Measurements from ENCODE around the gene JAG2.

Gene JAG2

DNA sequence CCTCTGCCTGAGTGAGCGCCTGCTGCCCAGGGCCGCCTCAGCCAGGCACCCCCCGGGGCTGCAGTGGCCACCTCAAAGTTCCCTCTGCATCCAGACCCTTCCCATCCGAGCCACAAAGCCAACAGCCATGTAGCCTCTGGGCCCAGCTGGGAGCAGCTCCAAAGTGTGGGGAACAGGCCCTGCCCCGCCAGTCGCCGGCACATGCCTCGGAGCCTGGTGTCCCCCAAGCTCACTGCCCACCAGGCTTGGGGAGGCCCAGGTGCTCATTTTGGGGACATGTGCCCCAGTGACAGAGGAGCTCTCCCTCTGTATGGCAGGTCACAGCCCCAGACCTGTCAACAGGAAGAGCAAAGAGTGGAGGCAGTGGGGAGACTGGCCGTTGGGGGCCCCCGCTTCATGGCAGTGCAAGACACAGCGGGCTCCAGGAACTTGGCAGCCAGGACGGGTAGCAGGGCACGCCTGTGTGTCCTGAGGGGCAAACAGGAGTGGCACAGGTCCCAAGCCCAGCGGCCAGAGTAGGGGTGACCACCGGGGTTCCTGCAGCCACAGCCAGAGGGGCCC, 29.9 kb downstream of the JAG2 start:
- DNase-seq (ENCODE audit: low spot score), result no peak

- no peak for DNase-seq (ENCODE audit: low spot score)
These were observed 30.5 kb downstream of the JAG2 start for GRCh38 chr14:105138021-105138541.

- no peak for DNase-seq (ENCODE audit: low spot score)
These were observed 31.0 kb downstream of the JAG2 start for GRCh38 chr14:105137481-105138020.

- no peak for DNase-seq (ENCODE audit: low spot score)
These were observed 31.9 kb downstream of the JAG2 start for GRCh38 chr14:105136401-105137322.

- DNase-seq (ENCODE audit: low spot score), result no peak
These were observed 32.7 kb downstream of the JAG2 start for GRCh38 chr14:105135700-105136395.

DNA sequence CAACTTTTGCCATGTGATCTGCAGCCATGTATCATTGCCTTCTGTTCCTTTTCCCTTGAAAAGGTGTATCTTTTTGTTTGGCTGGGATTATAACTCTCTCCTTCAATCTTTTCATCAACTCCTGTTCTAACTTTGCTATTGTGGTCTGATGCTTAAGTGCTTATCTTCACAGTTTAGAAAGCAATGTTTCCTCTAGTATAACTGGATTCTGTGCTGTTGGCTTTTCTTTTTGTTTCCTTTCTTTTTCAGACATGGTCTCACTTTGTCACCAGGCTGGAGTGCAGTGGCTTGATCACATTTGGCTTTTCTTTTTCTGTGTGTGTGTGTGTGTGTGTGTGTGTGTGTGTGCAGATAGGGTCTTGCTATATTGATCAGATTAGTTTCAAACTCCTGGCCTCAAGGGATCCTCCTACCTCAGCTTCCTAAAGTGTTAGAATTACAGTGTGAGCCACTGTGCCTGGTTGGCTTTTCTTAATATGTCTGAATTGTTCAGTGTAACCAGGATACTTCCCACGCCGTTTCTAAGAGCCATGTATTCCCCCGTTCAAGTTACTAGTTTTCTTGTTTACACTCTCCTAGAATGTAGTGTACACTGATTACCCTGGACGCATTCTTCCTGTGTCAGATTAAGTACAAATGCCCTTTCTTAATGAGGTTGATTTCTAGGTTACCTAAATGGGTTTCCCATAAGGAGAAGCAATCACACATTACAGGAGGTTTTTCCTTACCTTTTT, 35.5 kb downstream of the JAG2 start:
- DNase-seq (ENCODE audit: low spot score), result no peak

GRCh38 chr14:105131241-105131640, 37.3 kb downstream of the JAG2 start:
- no peak for DNase-seq (ENCODE audit: low spot score)

- DNase-seq (ENCODE audit: low spot score), result no peak
These were observed 40.5 kb downstream of the JAG2 start for GRCh38 chr14:105128059-105128458.

- no peak for DNase-seq (ENCODE audit: low spot score)
These were observed 41.6 kb downstream of the JAG2 start for GRCh38 chr14:105126981-105127329.

DNA sequence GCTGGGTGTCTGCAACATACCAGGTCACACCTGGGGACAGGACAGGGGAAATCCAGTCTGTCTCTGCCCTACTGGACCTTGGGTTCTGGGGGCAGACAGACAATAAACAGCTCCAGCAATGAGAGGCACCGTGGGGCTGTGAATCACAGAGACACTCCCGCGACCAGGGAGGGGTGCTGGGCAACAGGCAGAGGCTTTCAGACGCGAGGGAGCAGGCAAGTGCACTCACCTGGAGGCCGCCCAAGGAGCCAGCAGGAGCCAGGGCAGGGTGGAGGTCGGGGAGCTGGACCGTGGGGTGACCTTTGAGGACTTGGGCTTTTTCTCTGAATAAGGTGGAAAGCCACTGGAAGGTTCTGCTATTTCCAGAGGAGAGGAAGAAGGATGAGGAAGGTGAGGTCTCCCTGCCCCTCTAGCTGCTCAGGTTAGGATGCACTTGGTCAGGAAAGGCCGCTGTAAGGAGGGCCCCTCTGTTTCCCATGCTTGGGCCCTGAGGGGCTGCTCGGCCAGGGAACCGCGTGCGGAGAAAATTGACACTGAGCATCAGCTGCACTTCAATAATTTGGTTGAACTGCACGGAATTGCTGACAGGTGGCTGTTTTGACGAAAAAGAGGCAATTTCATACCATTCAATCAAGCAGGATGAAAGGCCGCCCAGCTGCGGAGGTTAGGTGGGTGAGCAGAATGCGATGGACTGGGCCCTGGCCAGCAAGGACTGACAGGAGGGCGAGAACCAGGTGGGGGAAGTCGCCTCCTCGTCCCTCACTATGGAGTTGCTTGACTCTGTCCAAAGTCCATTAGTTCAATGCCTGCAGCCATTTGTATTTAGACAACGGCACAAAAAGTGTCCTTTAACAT, 42.2 kb downstream of the JAG2 start:
- DNase-seq (ENCODE audit: low spot score), result no peak

DNA sequence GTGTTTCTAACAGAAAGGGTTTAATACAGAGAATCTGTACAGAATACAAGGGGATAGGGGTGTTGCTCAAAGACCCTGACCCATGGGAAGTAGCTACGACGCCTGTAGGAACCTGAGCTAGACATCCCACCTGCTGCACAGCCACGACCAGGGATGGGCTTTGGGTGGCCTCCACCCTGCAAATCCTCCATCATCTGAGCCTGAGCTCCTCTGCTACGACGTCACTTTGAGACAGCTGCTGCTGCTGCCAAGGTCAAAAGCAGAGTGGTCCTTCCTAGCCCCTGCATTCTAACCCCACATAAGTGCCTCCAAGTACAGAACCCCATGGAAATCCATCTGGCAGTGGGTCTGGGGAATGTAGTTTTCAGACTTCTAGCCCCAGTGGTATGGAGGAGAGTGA, 43.8 kb downstream of the JAG2 start:
- DNase-seq (ENCODE audit: low spot score), result no peak

DNA sequence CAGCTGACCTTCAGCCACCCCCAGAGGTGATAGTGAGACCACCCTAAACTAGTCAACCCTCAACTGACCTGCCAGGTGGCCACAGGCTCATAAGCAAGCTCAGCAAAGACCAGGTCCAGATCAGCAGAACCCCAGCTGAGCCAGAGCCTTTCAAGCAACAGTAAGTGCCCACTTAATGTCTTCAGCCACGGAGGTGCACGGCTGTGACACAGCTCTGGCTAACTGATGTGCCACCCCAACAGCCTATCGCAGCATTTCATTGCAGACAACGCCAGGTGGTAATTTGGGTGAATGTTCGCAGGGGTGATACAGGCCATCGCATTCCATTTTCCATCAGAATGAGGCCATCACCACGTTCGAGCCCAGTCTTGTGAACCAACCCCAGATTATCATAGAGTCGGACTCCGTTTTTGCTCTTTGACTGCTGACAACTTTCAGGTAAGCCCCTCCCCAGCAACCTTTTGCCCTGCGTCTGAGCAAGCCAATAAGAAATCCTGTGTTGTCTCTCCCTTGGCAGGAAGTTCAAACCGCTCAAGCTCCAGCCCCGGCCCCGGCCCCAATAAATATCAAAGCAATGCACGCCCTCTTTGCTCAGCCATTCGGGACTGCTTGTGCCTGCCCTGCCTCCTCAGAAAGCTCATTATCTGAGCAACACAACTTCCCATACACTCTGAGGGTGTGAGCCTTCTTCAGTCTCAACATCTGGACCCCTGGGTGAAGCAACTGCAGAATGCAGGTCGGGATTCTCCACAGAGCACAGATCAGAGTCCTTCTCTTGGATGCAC, 44.4 kb downstream of the JAG2 start:
- no peak for DNase-seq (ENCODE audit: low spot score)

- DNase-seq (ENCODE audit: low spot score), result no peak
These were observed 45.4 kb downstream of the JAG2 start for GRCh38 chr14:105123064-105123665.

DNA sequence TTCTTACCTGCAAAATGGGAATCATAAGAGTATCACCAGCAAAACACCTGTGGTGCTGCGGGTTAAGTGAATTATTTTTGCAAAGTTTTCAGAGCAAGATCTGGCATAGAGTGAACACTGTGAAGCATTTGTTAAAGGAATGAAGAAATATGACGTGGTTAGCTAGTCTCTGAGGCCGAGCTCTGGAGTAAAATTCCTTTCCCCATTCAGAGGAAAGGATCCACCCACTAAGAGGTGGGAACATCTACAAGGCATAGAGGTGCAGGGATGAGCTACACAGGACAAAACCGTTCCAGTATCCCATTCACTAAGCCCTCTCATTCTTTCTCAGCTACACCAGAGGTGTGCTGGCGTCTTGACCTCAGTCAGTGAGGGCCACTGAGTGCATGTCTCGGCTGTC, 48.5 kb downstream of the JAG2 start:
- no peak for DNase-seq (ENCODE audit: low spot score)

DNA sequence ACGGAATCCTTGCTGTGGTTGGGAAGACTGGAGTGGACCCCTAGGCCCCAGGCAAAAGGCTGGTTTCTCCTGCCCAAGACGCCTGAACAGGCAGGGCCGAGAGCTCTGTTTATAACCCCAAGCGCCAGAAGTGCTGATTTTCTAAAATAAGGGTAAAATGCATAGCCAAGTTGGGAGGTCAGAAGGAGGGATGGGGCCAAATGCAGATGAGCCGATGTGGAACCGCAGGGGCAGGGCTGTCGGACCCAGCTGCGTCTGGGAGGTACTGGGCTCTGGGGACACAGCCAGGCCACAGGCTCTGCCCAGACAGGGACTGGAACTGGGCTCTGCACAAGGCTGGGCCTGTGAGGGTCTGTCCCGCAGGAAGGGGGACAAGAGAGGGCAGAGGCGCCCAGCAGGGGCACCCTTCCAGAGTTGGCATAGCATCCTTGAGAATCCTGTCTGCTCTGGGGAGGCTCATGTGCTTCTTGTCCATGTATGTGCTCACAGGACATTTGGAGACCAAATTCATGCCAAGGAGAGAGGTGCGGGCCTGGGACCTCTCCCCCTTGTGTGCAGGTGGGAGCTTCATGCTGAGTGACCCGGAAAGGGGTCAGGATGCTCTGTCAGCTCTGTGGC, 49.1 kb downstream of the JAG2 start:
- DNase-seq (ENCODE audit: low spot score), result no peak

DNA sequence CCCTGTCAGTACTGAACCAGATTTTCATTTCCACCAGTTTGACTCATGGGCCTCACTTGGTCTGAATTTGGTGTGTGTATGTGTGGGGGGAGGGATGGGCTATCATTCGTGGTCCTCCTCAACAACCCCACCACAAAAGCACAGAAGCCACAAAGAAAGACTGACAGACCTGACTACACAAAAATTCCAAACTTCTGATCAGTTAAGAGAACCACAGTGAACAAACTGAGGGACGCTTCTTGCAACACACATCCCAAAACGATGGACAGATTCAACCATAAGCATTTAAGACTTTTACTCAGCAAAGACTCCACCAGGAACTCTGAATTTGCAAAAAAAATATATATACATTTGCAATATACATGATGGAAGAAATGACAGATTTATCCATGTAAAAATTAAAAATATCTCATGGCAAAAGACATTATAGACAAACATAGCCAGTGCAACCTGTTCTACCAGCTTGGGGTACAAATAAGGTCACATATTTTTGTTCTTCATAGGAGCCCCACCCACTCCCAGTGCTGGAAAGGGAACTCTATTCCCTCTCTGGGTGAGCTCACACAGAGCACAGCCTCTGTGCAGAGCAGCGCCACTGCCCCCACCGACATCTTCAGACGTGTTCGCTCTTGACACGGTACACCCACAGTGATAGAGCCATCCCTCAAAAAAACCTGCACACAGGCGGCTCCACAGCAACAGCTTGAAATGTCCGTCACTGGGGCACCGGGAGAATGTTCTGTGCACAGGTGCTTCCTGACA, 49.7 kb downstream of the JAG2 start:
- DNase-seq (ENCODE audit: low spot score), result no peak

GRCh38 chr14:105117710-105118385, 50.7 kb downstream of the JAG2 start:
- no peak for DNase-seq (ENCODE audit: low spot score)

GRCh38 chr14:105117257-105117646, 51.3 kb downstream of the JAG2 start:
- no peak for DNase-seq (ENCODE audit: low spot score)
